GM21786 (cell line): ENCODE measurements around the gene PLCG2.

Experiments
- ATAC-seq: cut with Tn5 transposase; IDR thresholded peaks from one replicate; pipeline ENCODE4 v1.9.1; 2021; ENCODE audit not compliant: unreplicated experiment

The PLCG2 gene

DNA sequence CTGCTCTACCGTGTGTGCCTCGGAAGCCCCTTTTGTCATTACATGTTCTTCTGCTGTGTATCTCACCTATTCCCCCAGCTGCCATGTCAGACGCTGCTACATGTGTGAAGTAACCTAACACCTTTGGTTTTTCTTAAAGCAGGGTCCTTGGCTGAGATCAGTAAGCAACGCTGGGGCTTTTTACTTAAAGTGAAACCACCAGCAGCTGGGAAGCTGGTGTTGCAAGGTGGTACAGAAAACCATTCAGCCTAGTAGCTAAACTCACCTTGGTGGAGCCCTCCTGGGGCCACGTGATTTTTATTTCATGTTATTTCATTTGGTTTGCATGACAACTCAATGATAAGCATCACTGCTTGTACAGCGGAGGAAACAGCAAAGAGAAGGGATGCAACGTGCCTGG is 62.6 kb downstream of the PLCG2 start:
- peak; percentile 56 for ATAC-seq

DNA sequence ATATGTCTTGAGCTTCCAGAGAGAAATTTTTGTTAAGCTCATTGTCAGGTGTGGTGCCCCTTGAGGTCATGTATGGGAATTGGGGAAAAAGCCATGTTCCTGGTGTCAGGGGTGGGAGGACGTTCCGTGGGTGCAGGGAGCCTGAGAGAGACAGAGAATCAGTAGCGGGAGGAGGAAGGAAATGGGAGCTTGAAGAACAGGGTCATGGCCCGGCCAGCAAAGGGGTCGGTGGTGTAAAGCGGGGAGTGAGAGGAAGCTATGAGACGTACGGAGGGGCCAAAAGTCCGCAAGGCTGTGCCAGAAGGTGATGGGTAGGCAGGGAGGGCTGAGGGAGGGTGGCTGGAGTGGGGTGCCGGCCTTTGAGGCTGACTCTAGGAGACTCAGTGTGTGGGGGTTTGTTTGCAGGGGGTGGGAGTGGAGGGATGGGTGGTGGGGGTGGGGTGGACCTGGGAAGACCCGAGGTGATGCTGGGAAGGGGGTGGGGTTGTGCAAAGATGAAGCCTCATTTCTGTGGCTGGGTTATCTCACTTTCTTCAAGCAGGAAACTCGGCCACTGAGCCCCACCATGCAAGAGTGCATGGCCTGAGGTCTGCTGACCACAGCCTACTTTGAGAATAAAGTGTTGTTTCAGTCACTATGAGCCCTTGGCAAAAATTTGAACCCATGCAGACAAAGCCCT is 63.6 kb downstream of the PLCG2 start:
- ATAC-seq, result no peak

DNA sequence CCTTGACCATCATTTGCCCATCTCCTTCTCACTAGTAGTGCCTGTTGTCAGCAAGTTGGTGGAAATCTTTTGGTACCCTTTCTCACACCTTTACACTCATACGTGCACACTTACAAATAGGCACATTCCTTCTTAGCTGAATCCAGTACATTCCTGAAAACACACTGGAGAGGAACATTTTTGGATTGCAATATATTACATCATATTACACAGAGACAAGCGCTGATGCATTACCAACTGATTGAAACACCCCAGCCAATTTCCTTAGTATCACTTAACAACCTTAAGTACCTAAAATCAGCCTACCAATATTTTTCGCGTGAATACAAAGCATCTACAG is 64.1 kb downstream of the PLCG2 start:
- ATAC-seq, result no peak

DNA sequence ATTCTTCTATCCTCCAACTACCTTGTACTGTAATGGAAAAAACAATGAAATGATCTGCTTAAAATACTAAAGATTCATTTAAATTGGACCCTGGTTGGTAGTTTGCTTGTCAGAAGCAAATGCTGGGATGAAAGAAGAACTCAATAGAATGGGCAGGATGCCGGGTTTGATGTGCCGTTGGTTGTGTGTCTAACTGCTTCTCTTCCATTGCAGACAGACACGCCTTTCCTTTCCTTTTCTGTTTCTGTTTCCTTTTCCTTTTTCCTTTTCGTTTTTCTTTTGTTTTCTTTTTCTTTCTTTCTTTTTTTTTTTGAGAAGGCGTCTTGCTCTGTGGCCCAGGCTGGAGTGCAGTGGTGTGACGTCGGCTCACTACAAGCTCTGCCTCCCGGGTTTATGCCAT is 64.6 kb downstream of the PLCG2 start:
- ATAC-seq, result no peak

DNA sequence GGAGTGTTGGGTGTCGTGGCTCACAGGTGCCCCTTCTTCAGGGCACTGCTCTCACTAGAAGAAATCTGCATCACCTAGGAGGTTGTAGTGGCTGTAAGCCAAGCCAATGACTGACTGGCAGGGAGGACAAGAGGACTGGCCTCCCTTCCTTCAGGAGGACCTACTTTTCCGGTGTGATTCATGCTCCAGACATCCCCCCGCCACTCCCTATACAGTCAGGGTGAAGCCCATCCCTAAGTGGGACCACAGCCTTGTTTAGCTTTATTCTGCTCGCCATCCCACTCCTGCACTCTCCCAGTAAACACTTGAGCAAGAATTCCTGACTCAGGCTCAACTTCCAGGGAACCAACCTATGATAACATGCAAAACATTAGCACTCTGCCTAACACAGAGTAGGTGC is 67.0 kb downstream of the PLCG2 start:
- ATAC-seq, result no peak

DNA sequence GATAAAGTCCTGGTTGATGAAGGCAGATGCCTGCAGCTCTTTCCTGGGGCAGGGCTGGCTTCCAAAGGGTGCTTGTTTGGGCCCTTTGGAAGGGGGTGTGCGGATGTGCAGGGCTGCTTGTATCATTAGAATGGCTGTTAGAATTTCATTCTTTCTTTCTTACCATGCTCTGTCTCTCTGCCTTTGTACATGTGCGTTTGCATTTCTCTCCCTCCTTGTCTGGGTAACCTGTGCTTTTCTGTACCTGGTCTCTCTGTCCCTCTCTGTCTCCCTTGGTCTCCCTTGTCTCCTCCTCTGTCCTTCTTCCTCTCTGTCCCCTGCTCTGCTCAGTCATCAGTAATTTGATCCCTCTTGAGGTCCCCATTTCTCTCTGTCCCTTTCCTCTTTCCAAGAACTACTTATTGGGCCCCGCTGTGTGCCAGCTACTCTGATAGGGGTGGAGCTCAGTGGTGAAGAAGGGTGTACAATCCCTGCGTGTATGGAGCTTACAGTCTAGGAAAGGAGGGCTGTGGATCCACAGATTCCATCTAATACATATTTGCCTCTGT is 69.3 kb downstream of the PLCG2 start:
- no peak for ATAC-seq

DNA sequence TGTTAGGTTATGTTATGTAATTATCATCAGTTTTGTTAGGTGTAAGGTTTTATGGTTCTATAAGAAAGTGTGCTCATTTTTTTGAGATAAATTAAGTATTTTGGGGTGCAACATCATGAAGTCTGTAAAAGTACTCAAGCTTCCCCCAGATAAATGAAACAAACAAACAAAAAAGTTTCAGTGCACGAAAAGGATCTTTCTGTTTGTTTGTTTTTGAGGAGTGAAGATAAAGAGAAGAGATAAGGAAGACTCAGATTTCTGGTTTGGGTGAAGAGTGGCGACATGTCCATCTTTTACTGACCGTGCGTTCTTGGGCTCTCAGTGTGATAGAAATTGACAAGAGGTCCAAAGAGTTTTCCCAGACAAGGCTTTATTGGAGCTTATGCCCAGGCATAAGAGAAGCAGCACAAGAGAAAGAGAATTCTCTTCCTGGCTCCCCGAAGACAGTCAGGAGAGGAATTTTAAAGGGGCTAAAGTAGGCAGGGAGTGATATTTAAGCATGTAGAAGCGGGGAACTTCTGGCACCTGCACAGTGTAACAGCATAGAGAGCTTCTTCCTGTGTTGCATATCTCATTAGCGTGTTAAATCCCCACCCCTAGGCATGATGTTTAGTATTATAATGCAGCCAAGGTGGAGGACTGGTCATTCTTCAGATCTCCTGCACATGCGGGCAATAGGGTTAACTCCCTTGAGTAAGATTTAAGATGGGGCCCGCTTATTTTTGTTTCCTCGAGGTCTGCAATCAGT is 71.3 kb downstream of the PLCG2 start:
- no peak for ATAC-seq

DNA sequence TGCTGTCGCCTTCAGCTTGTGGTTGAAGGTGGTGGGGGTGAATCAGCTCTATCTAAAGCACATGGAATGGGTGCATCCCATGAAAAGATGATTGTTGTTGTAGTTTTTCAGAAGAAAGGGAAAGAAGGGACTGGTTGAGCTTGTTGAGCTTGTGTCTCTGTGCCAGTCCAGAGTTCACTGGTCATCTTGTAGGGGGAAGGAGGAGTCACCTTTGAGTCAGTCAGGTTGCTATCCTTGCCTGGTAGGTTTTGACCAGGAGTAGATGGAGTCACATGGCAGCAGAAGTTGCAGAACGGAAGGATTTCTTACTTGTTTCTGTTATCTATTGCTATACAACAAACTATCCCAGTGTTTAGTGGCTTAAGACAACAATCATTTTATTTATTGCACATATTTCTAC is 73.3 kb downstream of the PLCG2 start:
- ATAC-seq, result no peak

DNA sequence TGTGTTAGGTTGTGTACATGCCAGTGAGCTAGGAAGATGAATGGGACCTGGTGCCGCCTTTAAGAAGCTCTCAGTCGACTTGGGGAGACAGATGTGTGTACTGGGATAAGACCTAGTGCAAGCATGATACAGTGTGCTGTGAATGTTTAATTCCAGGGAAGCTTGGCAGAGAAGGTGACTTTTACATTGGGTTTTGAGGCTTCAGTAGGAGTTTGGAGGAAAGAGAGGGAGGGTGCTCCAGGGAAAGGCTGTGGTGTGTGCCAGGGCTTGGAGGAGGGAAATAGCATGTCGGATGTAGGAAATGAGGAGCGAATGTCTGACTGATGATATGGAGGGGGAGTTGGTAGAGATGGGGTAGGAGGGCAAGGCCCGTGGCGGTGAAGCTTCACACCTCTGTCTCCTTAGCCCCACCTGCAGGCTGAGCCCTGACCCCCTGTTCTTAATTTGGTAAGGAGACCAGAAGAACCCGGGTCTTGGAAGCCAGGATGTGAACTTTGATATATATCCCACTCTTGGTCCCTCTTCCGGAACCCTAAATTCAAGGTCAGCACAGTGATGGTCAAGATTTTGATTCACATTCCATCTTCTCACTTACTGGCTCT is 76.6 kb downstream of the PLCG2 start:
- ATAC-seq, result no peak

DNA sequence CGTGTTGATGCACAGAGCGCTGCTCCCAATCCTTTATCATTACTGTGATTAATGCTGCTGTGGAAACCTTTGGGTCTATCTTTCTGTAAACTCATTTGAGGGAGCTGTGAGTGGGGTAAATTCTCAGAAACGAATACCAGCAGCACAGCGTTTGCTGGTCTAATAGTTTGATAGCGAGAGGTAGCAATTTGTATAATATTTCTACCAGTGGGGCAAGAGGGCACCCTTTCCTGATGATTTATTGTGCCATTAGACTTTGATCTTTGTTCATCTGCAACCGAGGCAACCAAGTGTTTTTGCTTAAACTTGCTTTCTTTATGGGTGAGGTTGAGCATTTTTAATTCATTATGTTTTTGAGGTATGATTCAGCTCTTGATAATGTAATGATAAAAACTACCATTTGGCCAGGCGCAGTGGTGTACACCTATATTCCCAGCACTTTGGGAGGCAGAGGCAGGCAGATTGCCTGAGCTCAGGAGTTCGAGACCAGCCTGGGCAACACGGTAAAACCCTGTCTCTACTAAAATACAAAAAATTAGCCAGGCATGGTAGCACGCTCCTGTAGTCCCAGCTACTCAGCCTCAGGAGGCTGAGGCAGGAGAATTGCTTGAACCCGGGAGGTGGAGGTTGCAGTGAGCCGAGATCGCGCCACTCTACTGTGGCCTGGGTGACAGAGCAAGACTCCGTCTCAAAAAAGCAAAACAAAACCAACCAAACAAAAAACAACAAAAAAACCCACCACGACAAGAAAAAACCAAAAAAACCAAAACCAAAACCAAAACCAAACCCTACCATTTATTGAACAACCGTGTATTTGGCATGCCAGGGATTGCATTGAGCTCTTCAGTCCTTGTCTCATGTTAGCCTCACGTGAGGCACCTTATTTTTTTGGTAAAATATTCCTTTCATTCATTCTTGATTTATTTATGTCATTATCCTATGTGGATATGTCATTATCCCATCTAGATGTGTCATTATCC is 81.5 kb downstream of the PLCG2 start:
- no peak for ATAC-seq

DNA sequence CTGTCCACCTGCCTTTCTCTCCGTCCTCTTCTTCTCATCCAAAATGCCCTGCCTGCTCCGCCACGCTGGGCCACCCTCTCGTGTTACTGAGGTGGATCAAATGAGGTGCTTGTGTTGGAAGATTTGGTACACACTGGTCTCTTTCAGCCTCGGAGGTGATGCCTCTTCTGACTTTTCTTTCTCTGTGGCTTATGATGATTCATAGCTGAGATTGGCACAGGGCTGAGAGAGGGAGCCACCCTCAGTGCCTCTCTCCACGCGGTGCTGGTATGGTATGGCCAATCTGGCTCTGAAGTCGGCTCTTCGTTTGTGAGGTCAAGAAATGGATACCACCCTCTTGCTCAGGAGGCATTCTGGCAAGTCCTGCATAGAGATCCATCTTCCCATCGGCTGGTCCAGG is 82.4 kb downstream of the PLCG2 start:
- ATAC-seq, result no peak

DNA sequence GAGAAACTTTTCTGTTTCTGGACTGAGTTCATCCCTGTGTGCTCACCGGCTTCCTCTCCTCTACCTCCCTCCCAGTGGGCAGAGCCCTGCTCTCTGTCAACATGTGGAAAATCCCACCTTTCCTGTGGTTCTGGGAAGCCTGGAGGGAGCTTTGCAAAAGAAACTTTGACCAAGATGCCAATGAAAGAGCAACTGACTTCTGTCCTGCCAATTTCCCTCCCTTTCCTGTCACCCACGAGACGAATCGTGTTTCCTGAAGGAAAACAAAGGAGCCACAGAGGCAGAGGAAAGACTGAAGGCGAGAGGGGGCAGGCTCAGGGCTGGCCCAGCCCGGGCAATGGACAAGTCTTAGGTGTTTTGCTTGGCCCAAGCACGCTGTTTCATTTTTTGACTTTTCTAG is 82.8 kb downstream of the PLCG2 start:
- no peak for ATAC-seq

DNA sequence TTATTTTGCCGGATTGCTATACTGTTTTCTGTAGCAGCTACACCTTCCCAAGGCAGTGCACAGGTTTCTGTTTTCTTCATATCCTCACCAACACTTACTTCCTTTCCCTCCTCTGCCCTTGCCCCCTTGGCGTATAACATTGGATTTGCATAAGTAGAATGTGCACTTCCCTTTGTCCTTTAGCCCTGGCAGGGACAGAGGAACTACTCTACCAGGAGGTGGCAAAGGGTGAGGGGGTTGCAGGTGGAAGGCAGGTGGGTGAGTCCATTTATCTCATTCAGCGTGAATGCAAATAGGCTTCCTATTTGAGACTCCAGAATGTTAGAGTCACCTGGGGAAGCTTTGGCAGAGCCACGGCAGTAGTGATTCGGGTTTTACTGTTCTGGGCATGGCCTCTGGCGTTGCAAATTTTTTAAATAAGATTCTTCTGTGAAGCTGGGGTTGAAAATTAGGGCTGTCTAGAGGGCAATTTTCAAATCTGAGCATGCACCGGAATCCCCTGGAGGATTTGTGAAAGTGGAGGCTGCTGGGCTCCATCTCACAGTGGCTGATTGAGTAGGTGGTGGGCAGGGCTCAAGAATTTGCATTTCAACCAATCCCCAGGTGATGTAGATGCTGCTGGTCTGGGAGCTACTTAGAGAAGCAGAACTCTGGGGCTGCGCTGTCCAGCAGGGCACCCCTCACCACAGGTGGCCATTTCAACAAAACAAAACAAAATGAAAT is 84.7 kb downstream of the PLCG2 start:
- peak; percentile 68 for ATAC-seq

DNA sequence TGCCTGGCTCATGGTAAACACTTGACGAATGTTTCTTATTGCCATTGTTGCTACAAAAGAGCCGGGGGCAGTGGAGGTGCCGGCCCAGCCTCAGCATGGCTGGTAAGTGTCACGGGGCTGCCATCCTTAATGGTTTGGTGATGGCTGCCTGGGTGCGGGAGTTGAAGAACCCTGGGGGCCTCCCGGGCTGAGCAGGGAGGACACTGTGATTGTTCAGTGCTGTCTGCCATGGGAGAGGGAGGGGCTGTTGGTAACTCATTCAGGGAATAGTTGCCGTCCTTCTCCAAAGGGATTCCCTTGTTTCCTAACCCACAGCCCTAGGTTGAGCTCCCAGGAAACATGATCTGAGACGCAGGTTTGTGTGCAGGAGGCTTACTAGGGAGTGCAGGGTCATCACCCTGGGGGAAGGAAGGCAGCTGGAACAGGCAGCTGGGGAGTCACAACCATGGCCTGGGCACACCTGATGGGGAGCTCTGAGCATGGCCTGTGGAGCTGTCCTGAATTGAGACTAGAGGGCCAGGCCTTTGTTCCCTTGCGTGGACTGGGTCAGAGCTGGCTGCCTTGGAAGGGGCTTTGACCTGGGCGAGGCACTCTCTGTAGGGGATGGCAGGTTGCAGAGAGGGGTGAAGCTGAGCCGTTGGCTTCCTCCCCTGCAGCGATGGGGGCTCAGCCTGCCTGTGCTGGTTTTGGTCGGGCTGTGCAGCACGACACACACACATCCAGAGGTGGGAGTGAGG is 85.7 kb downstream of the PLCG2 start:
- no peak for ATAC-seq

DNA sequence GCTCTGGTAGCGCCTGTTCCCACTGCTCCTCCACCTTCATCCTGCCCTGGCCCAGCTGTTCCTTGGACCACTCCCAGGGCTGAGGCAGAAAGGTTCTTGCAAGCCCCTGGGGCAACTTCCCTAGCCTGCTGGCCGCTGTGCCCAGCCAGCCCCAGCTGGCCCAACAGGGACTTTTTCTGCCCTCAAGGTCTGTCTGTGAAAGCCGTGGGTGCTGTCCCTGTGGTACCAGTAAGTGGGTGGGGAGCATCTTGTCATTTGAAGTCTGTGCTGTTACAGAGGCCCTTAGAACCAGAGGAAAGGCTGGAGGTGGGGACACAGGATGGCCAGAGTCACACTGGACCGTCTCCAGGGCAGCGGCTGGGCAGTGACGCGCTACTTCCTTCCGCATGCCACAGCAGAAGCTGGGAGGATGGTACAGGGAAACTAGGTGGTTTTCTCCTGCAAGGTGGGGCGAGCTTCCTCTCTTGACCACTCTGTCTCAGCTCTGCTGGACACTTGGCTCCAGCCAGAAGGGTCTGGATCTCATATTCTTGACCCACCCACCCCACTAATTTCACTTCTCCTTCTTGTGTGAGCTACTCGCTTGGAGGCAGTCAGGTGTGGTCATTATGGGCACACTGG is 87.8 kb downstream of the PLCG2 start:
- ATAC-seq, result peak; percentile 49

DNA sequence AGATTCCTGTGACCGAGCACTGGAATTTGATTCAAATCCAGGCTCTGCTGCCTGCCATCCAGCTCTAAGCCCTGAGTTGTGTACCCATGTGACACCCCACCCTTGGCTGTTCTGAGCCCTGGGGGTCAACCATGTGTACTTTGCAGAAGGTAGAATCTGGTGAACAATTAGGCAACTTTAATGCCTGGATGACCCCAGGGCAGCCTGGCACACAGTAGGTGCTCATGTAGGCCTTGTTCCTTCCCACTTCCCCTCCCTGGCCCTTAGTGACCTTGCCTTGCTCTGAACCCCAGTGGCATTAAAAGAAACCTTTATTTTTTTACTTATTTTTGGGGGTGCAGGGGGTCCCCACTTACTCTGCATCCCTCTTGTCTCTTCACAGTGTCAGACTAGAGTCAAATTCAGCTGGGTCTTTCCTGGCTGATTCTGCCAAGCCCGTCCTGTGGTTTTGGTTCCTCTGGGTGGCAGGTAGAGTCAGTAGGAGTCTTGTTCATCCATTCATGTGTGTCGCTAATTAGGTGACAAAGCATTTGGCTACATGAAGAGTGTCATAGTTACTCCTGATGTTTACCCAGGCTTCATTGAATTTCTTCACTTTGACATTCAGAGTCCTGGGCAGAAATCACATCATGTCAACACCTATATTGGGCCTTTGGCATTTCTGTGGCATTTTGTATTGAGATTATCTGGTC is 89.1 kb downstream of the PLCG2 start:
- ATAC-seq, result no peak

DNA sequence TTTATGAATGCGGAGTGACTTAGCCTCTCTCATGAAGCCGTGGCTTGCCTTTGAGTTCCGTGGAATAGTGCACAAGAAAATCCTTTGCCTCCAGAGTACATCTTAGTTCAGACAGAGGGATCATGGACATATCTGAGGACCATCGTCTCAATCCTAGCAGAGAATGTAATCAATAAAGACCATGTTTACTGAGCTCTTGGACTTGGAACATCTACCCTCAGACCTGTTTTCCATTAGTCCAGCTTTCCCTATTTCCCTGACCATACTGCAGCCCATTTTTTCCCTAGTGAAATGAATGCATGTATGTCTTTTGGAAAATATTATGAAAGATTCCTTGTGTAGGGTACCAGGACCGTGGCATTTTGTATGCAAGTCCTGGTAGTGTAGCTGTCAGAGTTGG is 90.2 kb downstream of the PLCG2 start:
- no peak for ATAC-seq

DNA sequence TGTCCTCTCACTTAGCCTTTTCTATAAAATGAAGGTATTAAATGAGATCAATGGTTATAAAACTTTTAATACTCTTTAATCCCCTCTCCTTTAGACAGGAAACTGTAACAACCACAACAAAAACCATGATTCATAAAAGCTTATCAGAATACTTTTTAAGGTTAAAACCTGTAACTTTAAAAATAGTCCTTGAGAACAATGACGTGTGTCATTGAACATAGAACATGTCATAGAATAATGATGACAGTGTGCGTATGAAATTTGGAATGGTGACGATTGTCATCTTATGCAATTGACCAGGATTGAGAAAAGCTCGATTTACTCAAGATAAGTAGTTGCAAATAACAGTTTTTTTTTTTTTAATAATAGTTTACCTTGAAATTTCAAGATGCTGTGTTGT is 94.1 kb downstream of the PLCG2 start:
- ATAC-seq, result no peak
